ENCODE data around the gene ZNF710.
A peak's percentile ranks its signal among the peaks of the same experiment; 100 is the strongest.

Gene ZNF710

GRCh38 chr15:89984421-89985010 lies 16.6 kb upstream of the ZNF710 start:
- TF ChIP-seq REST (IDR thresholded peaks at IDR 0.05; ENCODE audit: insufficient replicate concordance, low read depth) (no peak), GABPA (IDR thresholded peaks at IDR 0.05; ENCODE audit: low read depth) (no peak), POLR2AphosphoS5 (IDR thresholded peaks at IDR 0.05; ENCODE audit: low read depth) (no peak), SPI1 (IDR thresholded peaks at IDR 0.05; ENCODE audit: borderline replicate concordance, low read depth) (no peak), CTCF (IDR thresholded peaks at IDR 0.05; ENCODE audit: insufficient read depth, low read length) (no peak)
- no peak for DNase-seq (ENCODE audit: low read depth in 1 of 2, low spot score in 1 of 2)

GRCh38 chr15:89985111-89985510 lies 16.0 kb upstream of the ZNF710 start:
- peak in 1 of 2 experiments; percentile 45 for DNase-seq (ENCODE audit: low read depth in 1 of 2, low spot score in 1 of 2)
- no peak overlapping the region for H3K4me3 ChIP-seq (replicated peaks; ENCODE audit: insufficient read depth, low read length)
- no peak overlapping the region for H3K27ac ChIP-seq (replicated peaks)
- TF ChIP-seq SPI1 (IDR thresholded peaks at IDR 0.05; ENCODE audit: borderline replicate concordance, low read depth), result no peak
- TF ChIP-seq CTCF (IDR thresholded peaks at IDR 0.05; ENCODE audit: insufficient read depth, low read length), result no peak
- no peak for TF ChIP-seq POLR2AphosphoS5 (IDR thresholded peaks at IDR 0.05; ENCODE audit: low read depth)
- no peak for TF ChIP-seq REST (IDR thresholded peaks at IDR 0.05; ENCODE audit: insufficient replicate concordance, low read depth)
- no peak for TF ChIP-seq GABPA (IDR thresholded peaks at IDR 0.05; ENCODE audit: low read depth)
- no peaks in the 10 kb centered on the region for H3K27me3 ChIP-seq (ENCODE audit: insufficient read depth, poor library complexity, severe bottlenecking)

More at GRCh38 chr15:89984421-89985010, 16.6 kb upstream of the ZNF710 start:
- Histone ChIP-seq H3K27me3 (ENCODE audit: insufficient read depth, poor library complexity, severe bottlenecking) (no peaks in the 10 kb centered on the region), H3K4me3 (replicated peaks; ENCODE audit: insufficient read depth, low read length) (no peak overlapping the region), H3K27ac (replicated peaks) (no peak overlapping the region)

GRCh38 chr15:89991312-89991711 lies 9.8 kb upstream of the ZNF710 start:
- TF ChIP-seq POLR2AphosphoS5 (IDR thresholded peaks at IDR 0.05; ENCODE audit: low read depth), result no peak
- peak; percentile 41; the same call in 1 of the 2 replicates for TF ChIP-seq SPI1 (IDR thresholded peaks at IDR 0.05; ENCODE audit: borderline replicate concordance, low read depth)
- no peak for TF ChIP-seq GABPA (IDR thresholded peaks at IDR 0.05; ENCODE audit: low read depth)
- no peak overlapping the region for H3K27ac ChIP-seq (replicated peaks)
- DNase-seq (ENCODE audit: low read depth in 1 of 2, low spot score in 1 of 2), result no peak
- H3K4me3 ChIP-seq (replicated peaks; ENCODE audit: insufficient read depth, low read length), result no peak overlapping the region
- H3K27me3 ChIP-seq (ENCODE audit: insufficient read depth, poor library complexity, severe bottlenecking), result no peaks in the 10 kb centered on the region

- H3K27ac ChIP-seq (replicated peaks), result no peak overlapping the region
- DNase-seq (ENCODE audit: low read depth in 1 of 2, low spot score in 1 of 2), result peak; percentile 70 to 73
- TF ChIP-seq SPI1 (IDR thresholded peaks at IDR 0.05; ENCODE audit: borderline replicate concordance, low read depth) (peak; percentile 79; the same call in 1 of the 2 replicates), GABPA (IDR thresholded peaks at IDR 0.05; ENCODE audit: low read depth) (no peak), POLR2AphosphoS5 (IDR thresholded peaks at IDR 0.05; ENCODE audit: low read depth) (no peak)
- H3K4me3 ChIP-seq (replicated peaks; ENCODE audit: insufficient read depth, low read length), result no peak overlapping the region
- H3K27me3 ChIP-seq (ENCODE audit: insufficient read depth, poor library complexity, severe bottlenecking), result no peaks in the 10 kb centered on the region
These were observed 7.8 kb upstream of the ZNF710 start for GRCh38 chr15:89993349-89993748.

Measured in HL-60 (cell line).